ENCODE results near the gene MSL3.

The MSL3 gene

GRCh38 chrX:11755724-11756123, 2.3 kb upstream of the MSL3 start:
- Histone ChIP-seq H3K79me2 (ENCODE audit: low read length) (peaks cover 15% of the 10 kb centered on the region), H3K36me3 (replicated peaks; ENCODE audit: low read depth, low read length) (peaks cover 1% of the 10 kb centered on the region), H3K9ac (ENCODE audit: low read length) (peak overlapping the region; percentile 95; the same call in 1 of the 2 replicates), H3K4me3 (ENCODE audit: low read length) (0 out of 2 replicates have a peak overlapping the region, but pooled peaks have one; percentile 94), H3K4me2 (ENCODE audit: low read length) (peak overlapping the region; percentile 94), H3K27me3 (ENCODE audit: low read depth, low read length) (no peaks in the 10 kb centered on the region), H3K4me1 (ENCODE audit: low read length) (peaks cover 55% of the 10 kb centered on the region), H4K20me1 (ENCODE audit: insufficient read depth, low read length) (no peaks in the 10 kb centered on the region), H3K27ac (ENCODE audit: low read length) (peak overlapping the region; percentile 77; the same call in 1 of the 2 replicates), H3K9me3 (ENCODE audit: insufficient read depth, low read length) (no peaks in the 10 kb centered on the region), H2AFZ (ENCODE audit: low read depth, low read length) (0 out of 2 replicates have a peak overlapping the region, but pooled peaks have one; percentile 27)
- TF ChIP-seq EZH2phosphoT487 (IDR thresholded peaks at IDR 0.05; ENCODE audit: low read depth) = no peak
- TF ChIP-seq CTCF (IDR thresholded peaks at IDR 0.05; ENCODE audit: low read depth, low read length) = no peak

- H4K20me1 ChIP-seq (ENCODE audit: insufficient read depth, low read length) = no peaks in the 10 kb centered on the region
- H3K79me2 ChIP-seq (ENCODE audit: low read length) = peaks cover 24% of the 10 kb centered on the region
- peak overlapping the region; percentile 94 for H3K4me3 ChIP-seq (ENCODE audit: low read length)
- H3K4me2 ChIP-seq (ENCODE audit: low read length) = peak overlapping the region; percentile 94
- peak overlapping the region; percentile 77 for H3K27ac ChIP-seq (ENCODE audit: low read length)
- H3K36me3 ChIP-seq (replicated peaks; ENCODE audit: low read depth, low read length) = peaks cover 10% of the 10 kb centered on the region
- TF ChIP-seq EZH2phosphoT487 (IDR thresholded peaks at IDR 0.05; ENCODE audit: low read depth) = no peak
- TF ChIP-seq CTCF (IDR thresholded peaks at IDR 0.05; ENCODE audit: low read depth, low read length) = peak; percentile 66
- H3K9ac ChIP-seq (ENCODE audit: low read length) = peak overlapping the region; percentile 95
- H2AFZ ChIP-seq (ENCODE audit: low read depth, low read length) = 0 out of 2 replicates have a peak overlapping the region, but pooled peaks have one; percentile 27
- H3K27me3 ChIP-seq (ENCODE audit: low read depth, low read length) = no peaks in the 10 kb centered on the region
- peaks cover 55% of the 10 kb centered on the region for H3K4me1 ChIP-seq (ENCODE audit: low read length)
- no peaks in the 10 kb centered on the region for H3K9me3 ChIP-seq (ENCODE audit: insufficient read depth, low read length)
Observed at GRCh38 chrX:11756354-11757318, 1.4 kb upstream of the MSL3 start.

GRCh38 chrX:11757397-11757718, 679 bp upstream of the MSL3 start:
- Histone ChIP-seq H3K27me3 (ENCODE audit: low read depth, low read length) (no peaks in the 10 kb centered on the region), H3K4me1 (ENCODE audit: low read length) (peaks cover 55% of the 10 kb centered on the region), H3K27ac (ENCODE audit: low read length) (peak overlapping the region; percentile 77), H3K4me3 (ENCODE audit: low read length) (peak overlapping the region; percentile 94), H3K79me2 (ENCODE audit: low read length) (peaks cover 31% of the 10 kb centered on the region), H4K20me1 (ENCODE audit: insufficient read depth, low read length) (no peaks in the 10 kb centered on the region), H3K36me3 (replicated peaks; ENCODE audit: low read depth, low read length) (peaks cover 17% of the 10 kb centered on the region), H2AFZ (ENCODE audit: low read depth, low read length) (no peak overlapping the region), H3K9ac (ENCODE audit: low read length) (peak overlapping the region; percentile 95), H3K9me3 (ENCODE audit: insufficient read depth, low read length) (no peaks in the 10 kb centered on the region), H3K4me2 (ENCODE audit: low read length) (peak overlapping the region; percentile 94)
- no peak for TF ChIP-seq EZH2phosphoT487 (IDR thresholded peaks at IDR 0.05; ENCODE audit: low read depth)
- no peak for TF ChIP-seq CTCF (IDR thresholded peaks at IDR 0.05; ENCODE audit: low read depth, low read length)

DNA sequence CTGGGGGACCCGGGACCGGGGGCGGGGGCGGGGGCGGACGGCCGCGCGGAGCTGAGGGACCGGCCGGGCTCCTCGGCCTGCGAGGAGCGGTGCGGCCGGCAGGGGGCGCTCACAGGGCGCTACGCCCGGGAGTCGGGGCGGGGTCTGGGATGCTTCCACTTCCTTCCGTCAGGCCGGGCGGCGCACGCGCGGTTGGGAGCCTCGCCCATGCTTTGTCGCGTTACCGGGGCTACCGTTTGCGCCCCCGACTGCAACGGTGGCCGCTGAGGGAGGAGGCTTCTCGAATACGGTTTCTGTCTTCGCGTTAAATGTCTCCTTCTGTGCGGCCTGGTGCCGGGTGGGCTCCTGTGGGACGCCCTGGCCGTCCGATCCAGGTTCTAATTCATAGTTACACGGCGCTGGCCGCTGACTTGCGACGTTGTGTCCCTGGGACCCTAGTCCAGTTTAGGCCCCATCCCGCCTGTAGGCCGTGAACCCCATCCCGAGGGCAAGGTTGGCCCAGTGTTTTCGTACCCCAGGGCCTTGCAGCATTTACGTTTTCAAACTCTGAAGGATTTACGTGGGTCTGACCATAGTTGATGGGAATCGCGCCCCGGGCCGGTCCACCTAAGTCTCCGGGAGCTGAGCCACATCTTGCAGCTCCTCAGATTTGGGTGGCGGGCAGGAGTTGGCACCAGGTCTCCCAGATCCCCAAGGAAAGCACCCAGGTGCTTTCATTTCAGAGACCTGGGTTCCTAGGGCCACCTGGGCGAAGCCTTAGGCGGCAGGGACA, 549 bp downstream of the MSL3 start:
- no peaks in the 10 kb centered on the region for H3K9me3 ChIP-seq (ENCODE audit: insufficient read depth, low read length)
- H3K36me3 ChIP-seq (replicated peaks; ENCODE audit: low read depth, low read length) = peaks cover 28% of the 10 kb centered on the region
- H3K4me1 ChIP-seq (ENCODE audit: low read length) = peaks cover 52% of the 10 kb centered on the region
- H3K27me3 ChIP-seq (ENCODE audit: low read depth, low read length) = no peaks in the 10 kb centered on the region
- H3K4me2 ChIP-seq (ENCODE audit: low read length) = peak overlapping the region; percentile 82
- peaks cover 35% of the 10 kb centered on the region for H3K79me2 ChIP-seq (ENCODE audit: low read length)
- no peak overlapping the region for H2AFZ ChIP-seq (ENCODE audit: low read depth, low read length)
- H3K4me3 ChIP-seq (ENCODE audit: low read length) = peak overlapping the region; percentile 100
- H3K9ac ChIP-seq (ENCODE audit: low read length) = peak overlapping the region; percentile 100
- H4K20me1 ChIP-seq (ENCODE audit: insufficient read depth, low read length) = no peaks in the 10 kb centered on the region
- TF ChIP-seq CTCF (IDR thresholded peaks at IDR 0.05; ENCODE audit: low read depth, low read length) = peak; percentile 54
- no peak for TF ChIP-seq EZH2phosphoT487 (IDR thresholded peaks at IDR 0.05; ENCODE audit: low read depth)
- peak overlapping the region; percentile 98 for H3K27ac ChIP-seq (ENCODE audit: low read length)

Measured in OCI-LY3 (cell line).